Fibroblast of pulmonary artery (primary cell): ENCODE measurements around the gene FGF7.

Experiments
- DNase-seq: peaks from one replicate; pipeline ENCODE4 v3.0.0-alpha.2; 2010; ENCODE audit warnings: low read depth
- H3K4me3 ChIP-seq: replicated peaks from 2 replicates; pipeline ENCODE4 v1.5.1; 2011; ENCODE audit warnings: low read depth, mild to moderate bottlenecking, control low read depth, low read length, moderate library complexity
- TF ChIP-seq, protein P1 (sequence below): IDR thresholded peaks from 2 replicates; pipeline ENCODE4 v1.5.1; 2011; ENCODE audit warnings: mild to moderate bottlenecking, control low read depth, low read length, inconsistent platforms; ENCODE audit errors: missing control alignments

Gene FGF7

DNA sequence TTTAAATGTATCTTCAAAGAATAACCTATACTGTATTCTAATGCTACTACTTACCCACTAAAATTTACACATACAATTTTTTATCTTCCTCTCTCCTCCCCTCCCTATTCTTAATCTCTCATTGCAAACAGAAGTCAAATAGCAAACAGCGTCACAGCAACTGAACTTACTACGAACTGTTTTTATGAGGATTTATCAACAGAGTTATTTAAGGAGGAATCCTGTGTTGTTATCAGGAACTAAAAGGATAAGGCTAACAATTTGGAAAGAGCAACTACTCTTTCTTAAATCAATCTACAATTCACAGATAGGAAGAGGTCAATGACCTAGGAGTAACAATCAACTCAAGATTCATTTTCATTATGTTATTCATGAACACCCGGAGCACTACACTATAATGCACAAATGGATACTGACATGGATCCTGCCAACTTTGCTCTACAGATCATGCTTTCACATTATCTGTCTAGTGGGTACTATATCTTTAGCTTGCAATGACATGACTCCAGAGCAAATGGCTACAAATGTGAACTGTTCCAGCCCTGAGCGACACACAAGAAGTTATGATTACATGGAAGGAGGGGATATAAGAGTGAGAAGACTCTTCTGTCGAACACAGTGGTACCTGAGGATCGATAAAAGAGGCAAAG lies 984 bp downstream of the FGF7 start:
- TF ChIP-seq, protein P1, sequence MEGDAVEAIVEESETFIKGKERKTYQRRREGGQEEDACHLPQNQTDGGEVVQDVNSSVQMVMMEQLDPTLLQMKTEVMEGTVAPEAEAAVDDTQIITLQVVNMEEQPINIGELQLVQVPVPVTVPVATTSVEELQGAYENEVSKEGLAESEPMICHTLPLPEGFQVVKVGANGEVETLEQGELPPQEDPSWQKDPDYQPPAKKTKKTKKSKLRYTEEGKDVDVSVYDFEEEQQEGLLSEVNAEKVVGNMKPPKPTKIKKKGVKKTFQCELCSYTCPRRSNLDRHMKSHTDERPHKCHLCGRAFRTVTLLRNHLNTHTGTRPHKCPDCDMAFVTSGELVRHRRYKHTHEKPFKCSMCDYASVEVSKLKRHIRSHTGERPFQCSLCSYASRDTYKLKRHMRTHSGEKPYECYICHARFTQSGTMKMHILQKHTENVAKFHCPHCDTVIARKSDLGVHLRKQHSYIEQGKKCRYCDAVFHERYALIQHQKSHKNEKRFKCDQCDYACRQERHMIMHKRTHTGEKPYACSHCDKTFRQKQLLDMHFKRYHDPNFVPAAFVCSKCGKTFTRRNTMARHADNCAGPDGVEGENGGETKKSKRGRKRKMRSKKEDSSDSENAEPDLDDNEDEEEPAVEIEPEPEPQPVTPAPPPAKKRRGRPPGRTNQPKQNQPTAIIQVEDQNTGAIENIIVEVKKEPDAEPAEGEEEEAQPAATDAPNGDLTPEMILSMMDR = no peak
- DNase-seq = peak; percentile 24
- H3K4me3 ChIP-seq = peak overlapping the region; percentile 38

DNA sequence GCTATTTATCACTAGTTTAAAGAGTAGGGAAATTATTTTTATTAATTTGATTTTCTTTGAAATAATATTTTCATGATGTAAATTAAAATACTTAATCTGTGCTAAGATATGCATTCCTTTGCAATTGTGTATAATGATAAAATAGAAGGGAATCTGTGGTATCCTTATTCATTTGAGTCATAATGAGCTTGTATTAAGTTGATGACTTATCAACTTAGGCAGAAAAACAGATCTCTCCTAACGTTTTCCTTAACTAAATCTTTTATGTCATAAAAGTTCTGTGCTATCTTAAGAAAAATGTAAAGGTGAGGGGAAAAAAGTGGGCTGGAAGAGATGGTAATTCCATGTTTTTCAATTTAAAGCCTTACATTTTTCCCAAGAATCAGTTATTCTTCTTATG lies 1.9 kb downstream of the FGF7 start:
- TF ChIP-seq, protein P1 = no peak
- peak overlapping the region; percentile 38 for H3K4me3 ChIP-seq
- no peak for DNase-seq

DNA sequence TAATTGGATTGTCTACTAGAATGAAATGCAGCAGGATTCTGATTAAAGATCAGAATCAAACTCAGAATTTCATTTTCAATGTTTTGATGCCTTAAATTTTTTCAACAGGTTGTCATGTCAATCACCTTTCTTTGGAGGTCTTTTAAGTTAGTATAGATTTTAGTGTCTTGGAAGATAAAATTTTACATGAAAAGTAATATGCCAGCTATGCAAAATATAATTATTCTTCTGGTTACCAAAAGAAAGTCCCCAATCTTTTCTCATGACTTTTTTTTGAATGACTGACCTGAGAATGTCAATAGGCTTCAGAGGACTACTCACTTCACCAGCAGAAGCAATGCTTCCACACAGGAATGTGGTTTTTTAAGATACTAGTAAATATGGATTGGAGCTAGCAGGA lies 4.3 kb downstream of the FGF7 start:
- H3K4me3 ChIP-seq = no peak overlapping the region
- TF ChIP-seq, protein P1 = no peak
- no peak for DNase-seq

DNA sequence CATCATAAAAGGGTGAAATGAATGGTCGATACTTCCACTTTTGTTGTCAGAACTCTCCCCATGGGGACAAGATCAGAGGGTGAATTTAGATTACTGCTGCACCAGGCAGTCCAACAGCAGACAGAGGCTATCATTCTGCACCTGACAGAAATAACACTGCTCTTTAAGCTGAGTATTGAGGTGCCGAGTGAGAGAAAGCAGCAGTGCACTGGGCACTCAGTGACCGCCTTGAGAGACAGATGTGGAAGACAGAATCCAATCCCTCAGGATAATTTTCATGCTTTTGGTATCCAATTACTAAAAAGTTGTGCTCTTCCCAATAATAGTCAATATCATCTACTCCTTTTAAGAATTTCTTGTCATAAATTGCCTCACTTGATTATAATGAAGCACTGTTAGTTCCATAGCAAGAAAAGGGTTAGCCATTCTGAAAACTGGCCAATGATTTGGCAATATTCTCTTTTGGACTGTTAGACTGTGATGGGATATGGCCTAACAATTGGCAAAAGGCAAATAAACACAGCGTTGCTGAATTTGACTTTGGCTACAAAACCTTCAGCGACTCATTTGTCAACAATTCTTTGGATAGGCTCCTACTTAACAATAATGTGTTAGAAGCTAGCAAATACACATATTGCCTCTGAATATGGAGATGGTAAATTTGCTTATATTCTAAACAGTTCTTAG lies 5.5 kb downstream of the FGF7 start:
- TF ChIP-seq, protein P1 = no peak
- DNase-seq = peak; percentile 55
- H3K4me3 ChIP-seq = no peak overlapping the region

DNA sequence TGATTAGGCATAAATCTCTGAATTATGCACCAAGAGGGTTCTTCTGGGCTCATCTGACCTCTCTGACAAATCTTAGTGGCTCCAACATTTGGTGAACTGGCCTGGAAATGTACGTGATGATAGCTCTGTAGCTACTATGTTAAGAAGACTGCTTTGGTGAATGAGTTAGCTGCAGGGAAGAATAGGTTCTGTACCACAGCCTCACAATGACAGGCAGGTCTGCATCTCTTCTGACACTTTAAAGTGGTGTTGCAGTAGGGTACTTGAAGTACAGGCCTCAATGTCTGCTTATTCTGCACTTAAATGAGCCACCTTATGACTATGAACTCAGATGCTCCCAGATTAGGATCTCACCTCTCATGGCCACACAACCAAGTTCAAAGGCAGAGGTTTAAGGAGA lies 7.0 kb downstream of the FGF7 start:
- H3K4me3 ChIP-seq = no peak overlapping the region
- no peak for DNase-seq
- TF ChIP-seq, protein P1 = no peak

DNA sequence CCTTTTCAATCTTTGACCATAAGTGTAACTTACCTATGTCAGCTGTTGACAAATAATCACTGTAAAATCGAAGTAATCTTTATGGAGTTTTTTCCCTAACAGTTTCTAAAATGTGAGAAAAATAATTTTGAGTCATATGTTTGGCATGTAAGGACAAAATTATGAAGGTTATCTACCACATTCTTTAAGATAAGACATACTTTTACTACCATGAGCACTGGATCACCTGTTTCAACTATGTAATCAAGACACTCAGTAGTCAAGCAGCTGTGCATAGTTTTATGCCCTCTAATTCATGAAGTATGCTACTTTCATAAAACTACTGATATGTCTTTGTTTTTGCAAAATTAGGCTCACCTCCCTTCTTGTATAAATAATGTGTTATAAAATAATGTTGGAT lies 12.1 kb downstream of the FGF7 start:
- H3K4me3 ChIP-seq = no peak overlapping the region
- DNase-seq = peak; percentile 54
- TF ChIP-seq, protein P1 = no peak

DNA sequence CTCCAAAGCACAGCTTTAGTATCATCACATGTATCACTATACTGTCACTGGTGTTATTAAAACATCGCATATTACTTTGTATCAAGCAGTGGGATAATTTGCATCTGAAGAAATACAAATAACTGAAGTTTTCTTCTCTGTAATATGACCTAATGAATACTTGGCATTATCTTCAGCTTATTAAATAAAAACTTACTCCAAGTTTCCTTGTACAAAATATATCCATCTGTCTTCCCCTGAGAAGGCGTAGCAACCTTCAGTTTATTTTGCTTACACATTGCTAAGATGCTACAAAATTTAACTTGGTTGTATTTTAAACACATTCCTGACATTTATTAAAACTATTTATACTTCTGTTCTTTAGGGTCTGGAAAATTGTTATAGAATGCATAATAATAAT lies 13.7 kb downstream of the FGF7 start:
- H3K4me3 ChIP-seq = no peak overlapping the region
- DNase-seq = no peak
- TF ChIP-seq, protein P1 = no peak
